Muscle layer of colon (tissue), 2 donors: Measurements from ENCODE around the gene ACAP1.
"Not testable (repeated sequence)": the region's sequence is repeated elsewhere in the genome, so short reads cannot be mapped to it uniquely, and the experiment has no call there.

Experiments used
- H3K27ac ChIP-seq: one replicate; pipeline ENCODE4 v1.7.0; 2013; ENCODE audit warnings: low read depth, mild to moderate bottlenecking, low read length, moderate library complexity
- H3K27me3 ChIP-seq, 2 donors: one replicate each; pipeline ENCODE4 v1.7.0; 2013; ENCODE audit warnings: low read length in 2 of 2, mild to moderate bottlenecking in 2 of 2; ENCODE audit not compliant: insufficient read depth in 2 of 2, control insufficient read depth in 1 of 2
- H3K36me3 ChIP-seq: one replicate; pipeline ENCODE4 v1.7.0; 2013; ENCODE audit warnings: mild to moderate bottlenecking, low read length; ENCODE audit not compliant: insufficient read depth
- H3K4me1 ChIP-seq: one replicate; pipeline ENCODE4 v1.7.0; 2013; ENCODE audit warnings: mild to moderate bottlenecking, low read length; ENCODE audit not compliant: insufficient read depth
- H3K4me3 ChIP-seq, 2 donors: one replicate each; pipeline ENCODE4 v1.7.0; 2013; ENCODE audit warnings: low read length in 2 of 2, low read depth in 1 of 2, mild to moderate bottlenecking in 1 of 2, moderate library complexity in 1 of 2
- H3K9ac ChIP-seq: one replicate; pipeline ENCODE4 v1.7.0; 2013; ENCODE audit warnings: low read length
- H3K9me3 ChIP-seq: one replicate; pipeline ENCODE4 v1.7.0; 2013; ENCODE audit warnings: mild to moderate bottlenecking, low read length
- donor health status: abdominal sarcoma.
- donor health status: Adenocarcinoma of cecum.

Gene ACAP1

GRCh38 chr17:7332600-7333069 is 3.7 kb upstream of the ACAP1 start:
- Histone ChIP-seq H3K4me1 (peaks cover 20% of the 10 kb centered on the region), H3K27me3 (peaks cover 0 to 24% of the 10 kb centered on the region in 2 donors)
- H3K9me3 ChIP-seq, H3K9ac ChIP-seq, H3K36me3 ChIP-seq, H3K4me3 ChIP-seq, H3K27ac ChIP-seq: not testable (repeated sequence)

GRCh38 chr17:7334938-7335538 is 1.3 kb upstream of the ACAP1 start:
- Histone ChIP-seq H3K36me3 (no peaks in the 10 kb centered on the region), H3K27ac (no peak overlapping the region), H3K9me3 (no peaks in the 10 kb centered on the region), H3K4me1 (peaks cover 8% of the 10 kb centered on the region), H3K27me3 (peaks cover 0 to 31% of the 10 kb centered on the region in 2 donors), H3K4me3 (no peak overlapping the region), H3K9ac (no peak overlapping the region)

- not testable (repeated sequence) for H3K9ac ChIP-seq
These were observed 564 bp upstream of the ACAP1 start for GRCh38 chr17:7335765-7336164.

GRCh38 chr17:7337600-7337999 is 1.3 kb downstream of the ACAP1 start:
- H3K27ac ChIP-seq, H3K4me3 ChIP-seq, H3K9me3 ChIP-seq: not testable (repeated sequence)

More at GRCh38 chr17:7335765-7336164, 564 bp upstream of the ACAP1 start:
- H3K9me3 ChIP-seq, H3K36me3 ChIP-seq, H3K4me3 ChIP-seq, H3K4me1 ChIP-seq, H3K27ac ChIP-seq: not testable (repeated sequence)
- H3K27me3 ChIP-seq, result peaks cover 0 to 35% of the 10 kb centered on the region in 2 donors

GRCh38 chr17:7340179-7340578 is 3.9 kb downstream of the ACAP1 start:
- no peaks in the 10 kb centered on the region for H3K36me3 ChIP-seq
- H3K9me3 ChIP-seq, result no peaks in the 10 kb centered on the region
- H3K4me1 ChIP-seq, result no peaks in the 10 kb centered on the region
- H3K27ac ChIP-seq, result no peak overlapping the region
- H3K4me3 ChIP-seq, result no peak overlapping the region
- peaks cover 0 to 55% of the 10 kb centered on the region in 2 donors for H3K27me3 ChIP-seq
- no peak overlapping the region for H3K9ac ChIP-seq

More at GRCh38 chr17:7337600-7337999, 1.3 kb downstream of the ACAP1 start:
- H3K27me3 ChIP-seq, result peaks cover 0 to 47% of the 10 kb centered on the region in 2 donors
- not testable (repeated sequence) for H3K9ac ChIP-seq, H3K36me3 ChIP-seq, H3K4me1 ChIP-seq

- Histone ChIP-seq H3K36me3 (no peaks in the 10 kb centered on the region), H3K27ac (no peak overlapping the region), H3K4me1 (no peaks in the 10 kb centered on the region), H3K4me3 (no peak overlapping the region), H3K9me3 (no peaks in the 10 kb centered on the region), H3K9ac (no peak overlapping the region), H3K27me3 (peaks cover 0 to 39% of the 10 kb centered on the region in 2 donors)
These were observed 5.5 kb downstream of the ACAP1 start for GRCh38 chr17:7341842-7342241.

GRCh38 chr17:7343250-7343649 is 6.9 kb downstream of the ACAP1 start:
- no peaks in the 10 kb centered on the region for H3K36me3 ChIP-seq
- no peak overlapping the region for H3K4me3 ChIP-seq
- H3K9me3 ChIP-seq, result no peaks in the 10 kb centered on the region
- H3K27ac ChIP-seq, result no peak overlapping the region
- peaks cover 0 to 33% of the 10 kb centered on the region in 2 donors for H3K27me3 ChIP-seq
- no peaks in the 10 kb centered on the region for H3K4me1 ChIP-seq
- H3K9ac ChIP-seq, result no peak overlapping the region

- H3K36me3 ChIP-seq, result no peaks in the 10 kb centered on the region
- no peak overlapping the region for H3K27ac ChIP-seq
- no peaks in the 10 kb centered on the region for H3K9me3 ChIP-seq
- no peak overlapping the region for H3K4me3 ChIP-seq
- H3K4me1 ChIP-seq, result peaks cover 5% of the 10 kb centered on the region
- H3K9ac ChIP-seq, result no peak overlapping the region
- peaks cover 0 to 10% of the 10 kb centered on the region in 2 donors for H3K27me3 ChIP-seq
These were observed 10.7 kb downstream of the ACAP1 start for GRCh38 chr17:7346761-7347614.

- Histone ChIP-seq H3K36me3 (no peaks in the 10 kb centered on the region), H3K27ac (no peak overlapping the region), H3K4me1 (peaks cover 9% of the 10 kb centered on the region), H3K9me3 (no peaks in the 10 kb centered on the region), H3K9ac (no peak overlapping the region), H3K4me3 (no peak overlapping the region), H3K27me3 (peaks cover 0 to 10% of the 10 kb centered on the region in 2 donors)
These were observed 11.5 kb downstream of the ACAP1 start for GRCh38 chr17:7347630-7348477.

GRCh38 chr17:7348478-7349242 is 12.3 kb downstream of the ACAP1 start:
- Histone ChIP-seq H3K27me3 (peaks cover 0 to 2% of the 10 kb centered on the region in 2 donors), H3K9me3 (no peaks in the 10 kb centered on the region), H3K4me1 (peaks cover 17% of the 10 kb centered on the region), H3K9ac (no peak overlapping the region), H3K27ac (no peak overlapping the region), H3K36me3 (no peaks in the 10 kb centered on the region), H3K4me3 (no peak overlapping the region)
